HT1080 (cell line): ENCODE results near the gene ZNF471. TPM values are rescaled to one million over a fixed set of nuclear protein-coding genes. Genes with fewer than 3 reads are reported as not detected.

ENCODE experiments used
- DNase-seq: peaks from one replicate; pipeline ENCODE4 v3.0.0-alpha.2; 2015; ENCODE audit warnings: low read depth
- total RNA-seq: library from RNA; depleted of rRNA; stranded (reverse); fragments of >200 nt; shearing (Covaris generic); gene quantifications from 2 replicates; pipeline ENCODE4 v1.2.3, GENCODE V29; 2014; rRNA removed

The ZNF471 gene
- total RNA-seq, 1 experiment from 2014 or later: not detected

DNA sequence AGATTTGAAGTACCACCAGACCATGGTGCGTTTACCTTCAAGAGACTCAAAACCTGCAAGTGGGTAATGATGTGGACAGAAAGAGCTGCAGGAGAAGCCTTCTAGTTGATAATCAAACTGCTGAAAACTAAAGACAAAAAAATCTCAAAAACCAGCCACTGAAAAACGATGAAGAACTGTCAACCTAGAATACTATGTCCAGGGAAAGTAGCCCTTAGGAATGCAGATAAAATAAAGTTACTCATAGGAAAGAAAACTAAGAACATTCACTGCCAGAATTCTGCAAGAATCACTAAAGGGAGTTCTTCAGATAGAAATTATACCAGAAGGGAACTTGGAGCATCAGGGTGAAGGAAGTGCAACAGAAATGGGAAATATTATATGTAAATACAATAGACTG is 64.9 kb downstream of the ZNF471 start:
- DNase-seq: no peak

DNA sequence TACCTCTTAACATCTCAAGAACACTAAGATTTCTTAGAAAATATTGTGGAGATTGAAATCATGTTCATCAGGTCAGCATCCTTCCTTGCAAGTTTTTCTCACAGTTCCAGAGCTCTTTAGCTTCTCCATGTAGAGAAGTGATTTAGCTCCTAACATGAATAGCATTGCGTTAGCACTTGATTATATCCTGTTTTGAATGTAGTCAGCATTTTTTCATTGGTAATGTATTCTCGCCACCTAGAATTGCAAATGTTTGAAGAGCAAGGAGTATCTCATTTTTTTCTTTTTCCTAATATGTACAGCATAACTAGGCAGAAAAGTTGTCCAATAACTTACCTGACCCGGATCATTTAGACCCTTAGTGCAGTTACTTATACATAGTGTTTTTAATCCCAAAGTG is 66.3 kb downstream of the ZNF471 start:
- DNase-seq: no peak

DNA sequence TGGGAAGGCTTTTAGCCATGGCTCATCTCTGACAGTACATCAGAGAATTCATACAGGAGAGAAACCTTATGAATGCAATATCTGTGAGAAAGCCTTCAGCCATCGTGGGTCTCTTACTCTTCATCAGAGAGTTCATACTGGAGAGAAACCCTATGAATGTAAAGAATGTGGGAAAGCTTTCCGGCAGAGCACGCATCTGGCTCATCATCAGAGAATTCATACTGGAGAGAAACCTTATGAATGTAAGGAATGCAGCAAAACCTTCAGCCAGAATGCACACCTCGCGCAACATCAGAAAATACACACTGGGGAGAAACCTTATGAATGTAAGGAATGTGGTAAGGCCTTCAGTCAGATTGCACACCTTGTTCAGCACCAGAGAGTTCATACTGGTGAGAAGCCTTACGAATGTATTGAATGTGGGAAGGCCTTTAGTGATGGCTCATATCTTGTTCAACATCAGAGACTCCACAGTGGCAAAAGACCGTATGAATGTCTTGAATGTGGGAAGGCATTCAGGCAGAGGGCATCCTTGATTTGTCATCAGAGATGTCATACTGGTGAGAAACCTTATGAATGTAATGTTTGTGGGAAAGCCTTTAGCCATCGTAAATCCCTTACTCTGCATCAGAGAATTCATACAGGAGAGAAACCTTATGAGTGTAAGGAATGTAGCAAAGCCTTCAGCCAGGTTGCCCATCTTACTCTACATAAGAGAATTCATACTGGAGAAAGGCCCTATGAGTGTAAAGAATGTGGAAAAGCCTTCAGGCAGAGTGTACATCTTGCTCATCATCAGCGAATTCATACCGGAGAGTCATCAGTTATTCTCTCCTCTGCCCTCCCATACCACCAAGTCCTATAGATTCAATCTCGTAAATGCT is 70.3 kb downstream of the ZNF471 start:
- DNase-seq: no peak

Other genes starting within 250 kb of the ZNF471 start
- 0.98 TPM in 1 of 2 replicates, not detected in the other for gene EDDM13, start 235.1 kb upstream of the ZNF471 start, total RNA-seq
- gene ZSCAN5A, start 193.0 kb upstream of the ZNF471 start, total RNA-seq: 17.5 and 18.9 TPM in 2 replicates
- gene ZNF582, start 114.3 kb upstream of the ZNF471 start, total RNA-seq: 0.06 and 0.53 TPM in 2 replicates
- 4.5 and 6.0 TPM in 2 replicates for gene ZNF583, start 103.5 kb upstream of the ZNF471 start, total RNA-seq
- gene ZNF667, start 30.5 kb upstream of the ZNF471 start, total RNA-seq: 0.06 TPM in 1 of 2 replicates, not detected in the other
- gene ZFP28, start 31.1 kb downstream of the ZNF471 start, total RNA-seq: 0.05 TPM in 1 of 2 replicates, not detected in the other
- gene ZNF470, start 59.6 kb downstream of the ZNF471 start, total RNA-seq: 0.20 and 0.47 TPM in 2 replicates
- 4.0 and 4.9 TPM in 2 replicates for gene ZNF71, start 87.4 kb downstream of the ZNF471 start, total RNA-seq
- gene SMIM17, start 135.3 kb downstream of the ZNF471 start, total RNA-seq: not detected in 2 replicates
- 0.05 and 0.30 TPM in 2 replicates for gene ZNF835, start 163.9 kb downstream of the ZNF471 start, total RNA-seq